ENCODE results near the gene PLAAT2.

- no peak for TF ChIP-seq POLR2AphosphoS5 (IDR thresholded peaks at IDR 0.05)
- no peak for TF ChIP-seq EP300 (IDR thresholded peaks at IDR 0.05)
- TF ChIP-seq CTCF (IDR thresholded peaks at IDR 0.05): no peak
These were observed 9.0 kb upstream of the PLAAT2 start for GRCh38 chr11:63572026-63572688.
